GM21528 (cell line): ENCODE data around the gene ASPSCR1.

Experiments used
- ATAC-seq: cut with Tn5 transposase; IDR thresholded peaks from one replicate; pipeline ENCODE4 v1.9.1; 2021; ENCODE audit warnings: mild to moderate bottlenecking, moderate library complexity; ENCODE audit not compliant: unreplicated experiment, low FRiP score

Gene ASPSCR1

GRCh38 chr17:82008941-82009405 is 31.5 kb downstream of the ASPSCR1 start:
- ATAC-seq: no peak

GRCh38 chr17:82009413-82009812 is 32.0 kb downstream of the ASPSCR1 start:
- ATAC-seq: no peak

GRCh38 chr17:82010575-82011525 is 33.4 kb downstream of the ASPSCR1 start:
- no peak for ATAC-seq

GRCh38 chr17:82011617-82012187 is 34.3 kb downstream of the ASPSCR1 start:
- ATAC-seq: no peak

GRCh38 chr17:82012261-82012639 is 34.8 kb downstream of the ASPSCR1 start:
- no peak for ATAC-seq

GRCh38 chr17:82012640-82013295 is 35.3 kb downstream of the ASPSCR1 start:
- ATAC-seq: no peak

- ATAC-seq: no peak
These were observed 35.9 kb downstream of the ASPSCR1 start for GRCh38 chr17:82013341-82013740.

GRCh38 chr17:82013772-82014321 is 36.4 kb downstream of the ASPSCR1 start:
- no peak for ATAC-seq

GRCh38 chr17:82014432-82014831 is 37.0 kb downstream of the ASPSCR1 start:
- no peak for ATAC-seq

- no peak for ATAC-seq
These were observed 37.5 kb downstream of the ASPSCR1 start for GRCh38 chr17:82014971-82015310.

GRCh38 chr17:82015311-82015971 is 38.0 kb downstream of the ASPSCR1 start:
- no peak for ATAC-seq

- ATAC-seq: no peak
These were observed 38.8 kb downstream of the ASPSCR1 start for GRCh38 chr17:82016061-82016874.

GRCh38 chr17:82016875-82017459 is 39.5 kb downstream of the ASPSCR1 start:
- ATAC-seq: no peak

- no peak for ATAC-seq
These were observed 40.3 kb downstream of the ASPSCR1 start for GRCh38 chr17:82017612-82018151.

- ATAC-seq: no peak
These were observed 40.9 kb downstream of the ASPSCR1 start for GRCh38 chr17:82018152-82018988.

- no peak for ATAC-seq
These were observed 41.7 kb downstream of the ASPSCR1 start for GRCh38 chr17:82018989-82019689.

- no peak for ATAC-seq
These were observed 42.5 kb downstream of the ASPSCR1 start for GRCh38 chr17:82019690-82020571.
